GM18951 (cell line): ENCODE results near the gene PPP4R1.

Experiments used
- POLR2A ChIP-seq: IDR thresholded peaks from 4 replicates; pipeline ENCODE4 v1.6.1; 2011; ENCODE audit warnings: mild to moderate bottlenecking; ENCODE audit not compliant: insufficient read length, insufficient read depth; ENCODE audit errors: extremely low read depth
- in situ Hi-C: fragments of 300-500 bp; cut with MboI; formaldehyde crosslinking; loops from one replicate; pipeline ENCODE4 v1.12.0; 2022; ENCODE audit warnings: low sequenced_read_pairs, mixed read lengths, inconsistent platforms; ENCODE audit not compliant: unreplicated experiment

PPP4R1 gene

GRCh38 chr18:9539938-9540337 is 74.4 kb downstream of the PPP4R1 start:
- in situ Hi-C loops: no loop called here
- TF ChIP-seq POLR2A: no peak

DNA sequence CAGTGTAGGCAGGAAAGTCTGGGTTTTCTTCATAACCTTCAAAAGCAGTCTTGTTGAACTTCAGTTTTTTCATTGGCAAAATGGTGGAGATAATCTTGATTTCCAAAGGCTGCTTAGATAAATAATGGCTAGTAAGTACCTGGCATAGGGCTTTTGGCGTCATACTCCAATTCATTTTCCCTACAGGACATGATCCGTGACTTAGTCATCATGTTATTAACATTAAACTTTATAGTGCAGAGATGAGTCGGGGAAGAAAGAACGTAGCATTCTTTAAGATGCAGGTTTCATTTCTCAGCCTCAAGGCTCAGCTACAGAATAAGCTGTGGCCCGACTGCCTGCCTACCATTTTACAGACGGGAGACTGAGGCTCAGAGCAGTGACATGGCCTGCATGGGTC is 75.1 kb downstream of the PPP4R1 start:
- TF ChIP-seq POLR2A: no peak
- in situ Hi-C loops: no loop called here

DNA sequence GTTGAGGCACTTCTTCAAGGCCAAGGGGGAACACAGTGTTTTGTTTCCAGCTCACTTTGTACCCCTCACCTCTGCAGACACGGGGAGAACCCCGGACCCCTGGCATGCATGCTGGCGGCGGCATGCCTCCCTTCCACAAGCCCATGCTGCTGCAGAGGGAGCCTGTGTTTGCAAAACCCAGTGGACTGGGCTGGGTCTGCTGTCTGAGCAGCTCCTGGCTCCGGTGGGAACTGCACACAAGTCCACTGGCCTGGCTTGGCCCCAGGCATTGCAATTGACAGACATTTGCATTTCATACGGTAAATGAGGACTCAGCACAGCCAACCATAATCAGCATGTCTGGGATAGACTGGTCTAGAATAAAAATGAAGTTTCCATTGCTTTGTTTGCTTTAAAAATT is 76.7 kb downstream of the PPP4R1 start:
- in situ Hi-C loops: no loop called here
- no peak for TF ChIP-seq POLR2A

DNA sequence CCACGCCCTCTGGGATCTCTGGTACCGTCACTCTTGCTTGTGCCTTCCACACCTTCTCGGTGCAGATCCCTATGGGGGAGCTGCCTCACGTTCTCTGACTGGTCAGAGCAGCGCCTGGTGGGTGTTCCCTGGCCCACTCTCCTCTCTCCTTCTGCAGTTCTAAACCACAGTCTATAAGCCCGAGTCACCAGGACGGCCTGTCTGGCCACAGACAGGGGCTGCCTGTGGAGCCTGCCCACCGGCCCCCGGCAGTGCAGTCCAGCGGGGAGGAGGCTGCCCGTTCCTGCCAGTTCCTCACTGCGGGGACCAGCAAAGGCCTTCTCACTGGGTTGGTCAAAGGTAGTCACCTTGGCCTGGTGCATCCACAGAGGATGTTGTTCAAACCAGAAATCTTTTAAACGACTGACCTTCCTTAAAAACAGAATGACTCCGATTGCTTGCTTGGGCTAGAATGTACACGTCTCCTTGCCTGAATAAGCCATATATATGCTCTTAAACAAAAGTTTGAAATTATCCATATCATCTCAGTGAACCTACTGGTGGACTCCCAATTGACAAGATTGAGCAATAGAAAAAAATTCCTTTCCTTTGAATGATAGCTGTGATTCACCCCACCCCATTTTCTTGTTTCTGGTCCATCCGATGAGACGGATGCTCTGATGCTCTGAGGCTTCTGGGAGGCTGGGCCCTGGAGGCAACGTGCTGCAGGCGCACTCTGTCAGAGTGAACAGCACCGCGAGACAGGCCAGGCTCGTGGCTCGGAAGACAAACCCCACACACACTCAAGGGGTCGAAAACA is 77.8 kb downstream of the PPP4R1 start:
- TF ChIP-seq POLR2A: no peak
- in situ Hi-C loops: no loop called here

- in situ Hi-C loops: no loop called here
- TF ChIP-seq POLR2A: no peak
These were observed 78.8 kb downstream of the PPP4R1 start for GRCh38 chr18:9535430-9535991.

GRCh38 chr18:9534844-9535243 is 79.5 kb downstream of the PPP4R1 start:
- no peak for TF ChIP-seq POLR2A
- in situ Hi-C loops: no loop called here

- TF ChIP-seq POLR2A: no peak
- in situ Hi-C loops: no loop called here
These were observed 82.5 kb downstream of the PPP4R1 start for GRCh38 chr18:9531791-9532410.

- in situ Hi-C loops: no loop called here
- no peak for TF ChIP-seq POLR2A
These were observed 83.9 kb downstream of the PPP4R1 start for GRCh38 chr18:9530226-9531009.

- in situ Hi-C loops: no loop called here
These were observed 87.9 kb downstream of the PPP4R1 start for GRCh38 chr18:9526458-9526857.

GRCh38 chr18:9522952-9523351 is 91.4 kb downstream of the PPP4R1 start:
- TF ChIP-seq POLR2A: no peak
- in situ Hi-C loops: no loop called here

More at GRCh38 chr18:9526458-9526857, 87.9 kb downstream of the PPP4R1 start:
- TF ChIP-seq POLR2A: no peak

GRCh38 chr18:9521770-9522169 is 92.6 kb downstream of the PPP4R1 start:
- no peak for TF ChIP-seq POLR2A
- in situ Hi-C loops: no loop called here

DNA sequence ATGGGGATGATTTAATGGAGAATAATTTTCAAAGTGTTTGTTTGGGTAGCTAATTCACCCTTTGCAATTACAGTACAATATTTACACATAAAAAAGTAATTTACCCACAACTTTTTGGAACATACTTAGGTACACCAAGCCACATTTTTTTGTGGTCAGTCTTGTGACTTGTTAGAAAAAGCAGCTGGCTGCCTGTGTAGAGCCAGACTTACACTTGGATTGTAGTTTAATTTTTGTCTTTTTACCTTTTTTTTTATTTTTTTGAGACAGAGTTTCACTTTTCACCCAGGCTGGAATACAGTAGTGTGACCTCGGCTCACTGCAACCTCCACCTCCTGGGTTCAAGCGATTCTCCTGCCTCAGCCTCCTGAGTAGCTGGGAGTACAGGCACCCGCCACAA is 93.7 kb downstream of the PPP4R1 start:
- no peak for TF ChIP-seq POLR2A
- in situ Hi-C loops: no loop called here

- in situ Hi-C loops: no loop called here
- TF ChIP-seq POLR2A: no peak
These were observed 95.0 kb downstream of the PPP4R1 start for GRCh38 chr18:9519399-9519798.
